C4-2B (cell line): ENCODE measurements around the gene FGF19.

ENCODE experiments used
- ZFX ChIP-seq: fragments of 450-650 bp; IDR thresholded peaks from 2 replicates; pipeline ENCODE4 v1.6.1; 2017
- TF ChIP-seq, protein P1 (sequence below): fragments of 450-650 bp; conservative IDR thresholded peaks from 2 replicates; pipeline ENCODE4 v1.5.1; 2017; ENCODE audit warnings: mild to moderate bottlenecking

DNA sequence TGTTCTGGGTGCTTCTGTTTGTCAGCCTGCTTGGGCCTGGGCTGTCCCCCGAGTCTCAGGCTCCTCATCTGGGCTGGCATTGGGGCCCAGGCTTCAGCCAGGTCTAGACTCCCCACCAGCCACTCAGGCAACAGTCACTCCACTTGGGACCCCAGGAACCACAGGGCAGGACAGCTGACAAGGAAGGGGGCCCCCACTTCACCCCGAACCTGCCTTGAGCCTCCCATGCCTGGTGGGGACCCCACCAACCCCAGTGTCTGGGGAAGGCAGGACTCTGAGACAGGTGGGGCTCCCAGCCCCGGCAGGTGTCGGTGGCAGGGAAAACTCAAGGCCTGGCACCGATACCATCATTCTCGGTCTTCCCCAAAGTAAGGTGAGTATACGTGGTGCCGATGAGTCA is 17.0 kb downstream of the FGF19 start:
- TF ChIP-seq, protein P1, sequence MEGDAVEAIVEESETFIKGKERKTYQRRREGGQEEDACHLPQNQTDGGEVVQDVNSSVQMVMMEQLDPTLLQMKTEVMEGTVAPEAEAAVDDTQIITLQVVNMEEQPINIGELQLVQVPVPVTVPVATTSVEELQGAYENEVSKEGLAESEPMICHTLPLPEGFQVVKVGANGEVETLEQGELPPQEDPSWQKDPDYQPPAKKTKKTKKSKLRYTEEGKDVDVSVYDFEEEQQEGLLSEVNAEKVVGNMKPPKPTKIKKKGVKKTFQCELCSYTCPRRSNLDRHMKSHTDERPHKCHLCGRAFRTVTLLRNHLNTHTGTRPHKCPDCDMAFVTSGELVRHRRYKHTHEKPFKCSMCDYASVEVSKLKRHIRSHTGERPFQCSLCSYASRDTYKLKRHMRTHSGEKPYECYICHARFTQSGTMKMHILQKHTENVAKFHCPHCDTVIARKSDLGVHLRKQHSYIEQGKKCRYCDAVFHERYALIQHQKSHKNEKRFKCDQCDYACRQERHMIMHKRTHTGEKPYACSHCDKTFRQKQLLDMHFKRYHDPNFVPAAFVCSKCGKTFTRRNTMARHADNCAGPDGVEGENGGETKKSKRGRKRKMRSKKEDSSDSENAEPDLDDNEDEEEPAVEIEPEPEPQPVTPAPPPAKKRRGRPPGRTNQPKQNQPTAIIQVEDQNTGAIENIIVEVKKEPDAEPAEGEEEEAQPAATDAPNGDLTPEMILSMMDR, result no peak
- no peak for TF ChIP-seq ZFX
